ENCODE results near the gene AP5S1. TPM values are rescaled to one million over a fixed set of nuclear protein-coding genes. Genes with fewer than 3 reads are reported as not detected.

Gene AP5S1
- total and polyA plus RNA-seq, 4 donors: 4.4 to 12.3 (median 7.9) TPM

DNA sequence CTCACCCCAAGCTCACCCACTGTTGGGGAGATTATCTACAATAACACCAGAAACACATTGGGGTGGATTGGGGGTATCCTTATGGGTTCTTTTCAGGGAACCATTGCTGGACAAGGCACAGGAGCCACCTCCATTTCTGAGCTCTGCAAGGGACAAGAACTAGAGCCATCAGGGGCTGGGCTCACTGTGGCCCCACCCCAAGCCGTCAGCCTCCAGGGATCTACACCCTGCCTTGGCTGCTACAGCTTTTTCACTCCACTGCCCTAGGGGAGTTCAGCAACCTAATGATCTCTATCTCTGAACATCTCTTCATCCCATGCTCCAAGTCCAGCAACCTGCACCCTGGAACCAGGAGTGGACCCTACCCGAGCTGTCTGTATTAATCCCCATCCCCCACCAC lies 47.5 kb downstream of the AP5S1 start:
- Histone ChIP-seq H3K4me1 (ENCODE audit: control insufficient read depth in 1 of 2, insufficient read depth in 2 of 2, low read length in 2 of 2) (no peaks in the 10 kb centered on the region), H3K27ac (ENCODE audit: low read depth in 1 of 2, low read length in 2 of 2) (no peak overlapping the region), H3K27me3 (ENCODE audit: control insufficient read depth in 1 of 2, insufficient read depth in 2 of 2, low read length in 1 of 2) (no peaks in the 10 kb centered on the region), H3K36me3 (ENCODE audit: control insufficient read depth in 1 of 2, insufficient read depth in 2 of 2, low read length in 1 of 2) (peaks cover 0 to 13% of the 10 kb centered on the region in 2 donors), H3K4me3 (ENCODE audit: low read length in 2 of 2) (no peak overlapping the region), H3K9me3 (ENCODE audit: control insufficient read depth, low read length) (no peaks in the 10 kb centered on the region)
- no peak for DNase-seq
- intact Hi-C loops (cut with DNase I): no loop called here
- 43 to 53% methylated on average over 2 of the region's 2 CpGs for WGBS, 2 donors
- no peak for ATAC-seq (ENCODE audit: low FRiP score)

GRCh38 chr20:3869839-3870634 lies 49.7 kb downstream of the AP5S1 start:
- Histone ChIP-seq H3K9me3 (ENCODE audit: control insufficient read depth, low read length) (no peaks in the 10 kb centered on the region), H3K4me3 (ENCODE audit: low read length in 2 of 2) (no peak overlapping the region), H3K27me3 (ENCODE audit: control insufficient read depth in 1 of 2, insufficient read depth in 2 of 2, low read length in 1 of 2) (no peaks in the 10 kb centered on the region), H3K36me3 (ENCODE audit: control insufficient read depth in 1 of 2, insufficient read depth in 2 of 2, low read length in 1 of 2) (peaks cover 3 to 4% of the 10 kb centered on the region in 2 donors), H3K27ac (ENCODE audit: low read depth in 1 of 2, low read length in 2 of 2) (no peak overlapping the region), H3K4me1 (ENCODE audit: control insufficient read depth in 1 of 2, insufficient read depth in 2 of 2, low read length in 2 of 2) (no peaks in the 10 kb centered on the region)
- ATAC-seq (ENCODE audit: low FRiP score): no peak
- WGBS, 2 donors: 91% methylated on average over 10 of the region's 10 CpGs
- no peak for DNase-seq
- intact Hi-C loops (cut with DNase I): no loop called here

- Histone ChIP-seq H3K4me1 (ENCODE audit: control insufficient read depth in 1 of 2, insufficient read depth in 2 of 2, low read length in 2 of 2) (no peaks in the 10 kb centered on the region), H3K27me3 (ENCODE audit: control insufficient read depth in 1 of 2, insufficient read depth in 2 of 2, low read length in 1 of 2) (no peaks in the 10 kb centered on the region), H3K9me3 (ENCODE audit: control insufficient read depth, low read length) (no peaks in the 10 kb centered on the region), H3K36me3 (ENCODE audit: control insufficient read depth in 1 of 2, insufficient read depth in 2 of 2, low read length in 1 of 2) (peaks cover 3 to 4% of the 10 kb centered on the region in 2 donors), H3K27ac (ENCODE audit: low read depth in 1 of 2, low read length in 2 of 2) (no peak overlapping the region), H3K4me3 (ENCODE audit: low read length in 2 of 2) (no peak overlapping the region)
- 71 to 73% methylated on average over 4 of the region's 4 CpGs for WGBS, 2 donors
- ATAC-seq (ENCODE audit: low FRiP score): no peak
- DNase-seq: no peak
- intact Hi-C loops (cut with DNase I): no loop called here
Measured at GRCh38 chr20:3871550-3872265, 51.4 kb downstream of the AP5S1 start.

DNA sequence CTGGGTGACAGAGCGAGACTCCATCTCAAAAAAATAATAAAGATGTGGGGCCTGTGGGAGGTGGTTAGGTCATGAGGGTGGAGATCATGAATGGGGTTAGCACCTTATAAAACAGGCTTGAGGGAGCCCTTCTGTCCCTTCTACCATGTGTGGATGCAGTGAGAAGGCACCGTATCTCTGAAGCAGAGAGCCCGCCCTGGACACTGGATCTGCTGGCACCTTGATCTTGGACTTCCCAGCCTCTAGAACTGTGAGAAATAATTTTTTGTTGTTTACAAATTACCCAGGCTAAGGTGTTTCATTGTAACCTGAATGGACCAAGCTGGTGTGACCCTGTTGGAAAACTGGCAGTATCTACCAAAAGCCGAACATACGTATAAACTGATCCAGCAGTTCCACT lies 53.2 kb downstream of the AP5S1 start:
- no peaks in the 10 kb centered on the region for H3K27me3 ChIP-seq (ENCODE audit: control insufficient read depth in 1 of 2, insufficient read depth in 2 of 2, low read length in 1 of 2)
- ATAC-seq (ENCODE audit: low FRiP score) (no peak), DNase-seq (no peak)
- H3K4me3 ChIP-seq (ENCODE audit: low read length in 2 of 2): no peak overlapping the region
- H3K4me1 ChIP-seq (ENCODE audit: control insufficient read depth in 1 of 2, insufficient read depth in 2 of 2, low read length in 2 of 2): no peaks in the 10 kb centered on the region
- intact Hi-C loops (cut with DNase I): no loop called here
- no peak overlapping the region for H3K27ac ChIP-seq (ENCODE audit: low read depth in 1 of 2, low read length in 2 of 2)
- WGBS, 2 donors: 99% methylated on average over 5 of the region's 5 CpGs
- no peaks in the 10 kb centered on the region for H3K9me3 ChIP-seq (ENCODE audit: control insufficient read depth, low read length)
- peaks cover 3 to 4% of the 10 kb centered on the region in 2 donors for H3K36me3 ChIP-seq (ENCODE audit: control insufficient read depth in 1 of 2, insufficient read depth in 2 of 2, low read length in 1 of 2)

GRCh38 chr20:3874194-3874844 lies 54.0 kb downstream of the AP5S1 start:
- intact Hi-C loops (cut with DNase I): no loop called here
- H3K27ac ChIP-seq (ENCODE audit: low read depth in 1 of 2, low read length in 2 of 2): no peak overlapping the region
- H3K36me3 ChIP-seq (ENCODE audit: control insufficient read depth in 1 of 2, insufficient read depth in 2 of 2, low read length in 1 of 2): peaks cover 3 to 4% of the 10 kb centered on the region in 2 donors
- WGBS, 2 donors: 48 to 56% methylated on average over 3 of the region's 3 CpGs
- ATAC-seq (ENCODE audit: low FRiP score) (peak; percentile 14), DNase-seq (peak in 1 of 2 donors; percentile 38)
- H3K4me3 ChIP-seq (ENCODE audit: low read length in 2 of 2): no peak overlapping the region
- no peaks in the 10 kb centered on the region for H3K9me3 ChIP-seq (ENCODE audit: control insufficient read depth, low read length)
- H3K4me1 ChIP-seq (ENCODE audit: control insufficient read depth in 1 of 2, insufficient read depth in 2 of 2, low read length in 2 of 2): no peaks in the 10 kb centered on the region
- H3K27me3 ChIP-seq (ENCODE audit: control insufficient read depth in 1 of 2, insufficient read depth in 2 of 2, low read length in 1 of 2): no peaks in the 10 kb centered on the region

DNA sequence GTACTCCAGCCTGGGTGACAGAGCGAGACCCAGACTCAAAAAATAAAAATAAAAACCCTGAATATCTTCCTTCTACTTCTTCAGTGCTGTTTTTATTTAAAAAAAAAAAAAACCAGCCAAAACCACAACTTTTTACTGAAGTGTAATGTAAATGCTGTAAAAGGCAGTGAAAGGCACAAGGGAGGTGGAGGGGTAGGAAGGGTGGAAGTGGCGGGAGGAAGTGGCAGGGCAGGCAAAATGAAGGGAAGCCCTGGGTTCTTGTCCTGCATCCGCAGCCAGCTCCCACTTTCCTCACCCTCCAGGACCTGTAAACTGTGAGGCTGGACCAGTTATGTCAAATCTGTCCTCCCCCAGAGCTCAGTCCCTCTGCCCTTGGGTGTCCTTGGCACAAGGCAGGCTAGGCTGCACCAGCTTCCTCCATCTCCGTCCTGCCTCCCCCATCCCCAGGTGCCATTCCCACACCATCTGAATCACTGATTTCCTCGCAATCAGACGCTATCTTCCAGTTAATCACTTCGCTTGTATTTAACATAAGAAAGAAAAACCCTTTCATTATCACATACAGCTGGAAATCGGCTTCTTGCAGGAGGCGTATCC lies 55.1 kb downstream of the AP5S1 start:
- H3K27ac ChIP-seq (ENCODE audit: low read depth in 1 of 2, low read length in 2 of 2): no peak overlapping the region
- no peaks in the 10 kb centered on the region for H3K9me3 ChIP-seq (ENCODE audit: control insufficient read depth, low read length)
- ATAC-seq (ENCODE audit: low FRiP score) (peak; percentile 51), DNase-seq (peak in 1 of 2 donors; percentile 33)
- no peaks in the 10 kb centered on the region for H3K27me3 ChIP-seq (ENCODE audit: control insufficient read depth in 1 of 2, insufficient read depth in 2 of 2, low read length in 1 of 2)
- intact Hi-C loops (cut with DNase I): no loop called here
- WGBS, 2 donors: 81 to 85% methylated on average over 9 of the region's 9 CpGs
- H3K4me3 ChIP-seq (ENCODE audit: low read length in 2 of 2): no peak overlapping the region
- H3K4me1 ChIP-seq (ENCODE audit: control insufficient read depth in 1 of 2, insufficient read depth in 2 of 2, low read length in 2 of 2): no peaks in the 10 kb centered on the region
- peaks cover 3 to 4% of the 10 kb centered on the region in 2 donors for H3K36me3 ChIP-seq (ENCODE audit: control insufficient read depth in 1 of 2, insufficient read depth in 2 of 2, low read length in 1 of 2)

DNA sequence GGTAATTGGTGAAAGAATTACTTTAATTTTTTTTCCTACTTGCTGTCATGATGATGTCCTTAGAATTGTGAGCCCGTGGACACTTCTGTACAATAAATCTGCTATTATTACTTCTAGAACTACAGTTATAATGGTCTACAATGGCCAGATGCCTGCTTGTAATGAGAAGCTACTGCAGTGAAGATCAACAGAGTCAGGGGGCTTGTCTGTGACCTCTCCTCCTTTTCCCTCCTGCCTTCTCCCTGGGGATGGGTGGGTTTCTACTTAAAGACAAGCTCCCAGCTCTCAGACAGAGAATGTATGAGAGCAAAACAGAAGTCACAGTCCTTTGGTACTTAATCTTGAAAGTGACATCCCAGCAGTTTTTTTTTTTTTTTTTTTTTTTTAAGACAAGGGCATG lies 55.7 kb downstream of the AP5S1 start:
- Histone ChIP-seq H3K9me3 (ENCODE audit: control insufficient read depth, low read length) (no peaks in the 10 kb centered on the region), H3K27me3 (ENCODE audit: control insufficient read depth in 1 of 2, insufficient read depth in 2 of 2, low read length in 1 of 2) (no peaks in the 10 kb centered on the region), H3K4me1 (ENCODE audit: control insufficient read depth in 1 of 2, insufficient read depth in 2 of 2, low read length in 2 of 2) (no peaks in the 10 kb centered on the region), H3K36me3 (ENCODE audit: control insufficient read depth in 1 of 2, insufficient read depth in 2 of 2, low read length in 1 of 2) (peaks cover 3 to 4% of the 10 kb centered on the region in 2 donors), H3K27ac (ENCODE audit: low read depth in 1 of 2, low read length in 2 of 2) (no peak overlapping the region), H3K4me3 (ENCODE audit: low read length in 2 of 2) (no peak overlapping the region)
- DNase-seq: no peak
- ATAC-seq (ENCODE audit: low FRiP score): peak; percentile 19
- intact Hi-C loops (cut with DNase I): no loop called here
- 52 to 63% methylated on average over 1 of the region's 1 CpG for WGBS, 2 donors

- Histone ChIP-seq H3K27me3 (ENCODE audit: control insufficient read depth in 1 of 2, insufficient read depth in 2 of 2, low read length in 1 of 2) (no peaks in the 10 kb centered on the region), H3K27ac (ENCODE audit: low read depth in 1 of 2, low read length in 2 of 2) (no peak overlapping the region), H3K9me3 (ENCODE audit: control insufficient read depth, low read length) (no peaks in the 10 kb centered on the region), H3K4me1 (ENCODE audit: control insufficient read depth in 1 of 2, insufficient read depth in 2 of 2, low read length in 2 of 2) (no peaks in the 10 kb centered on the region), H3K4me3 (ENCODE audit: low read length in 2 of 2) (no peak overlapping the region), H3K36me3 (ENCODE audit: control insufficient read depth in 1 of 2, insufficient read depth in 2 of 2, low read length in 1 of 2) (peaks cover 1 to 4% of the 10 kb centered on the region in 2 donors)
- DNase-seq (no peak), ATAC-seq (ENCODE audit: low FRiP score) (no peak)
- intact Hi-C loops (cut with DNase I): no loop called here
Measured at GRCh38 chr20:3876676-3877075, 56.3 kb downstream of the AP5S1 start.

All from aorta (tissue), 5 donors.